Vagina (tissue), 2 donors: Measurements from ENCODE around the gene AKAP13.
"Not testable (repeated sequence)": the region's sequence is repeated elsewhere in the genome, so short reads cannot be mapped to it uniquely, and the experiment has no call there.

Source experiments
- POLR2AphosphoS5 ChIP-seq, 2 donors: sonication (generic); formaldehyde crosslinking; IDR thresholded peaks; one replicate each; pipeline ENCODE4 v1.9.0; 2017; ENCODE audit warnings: antibody characterized with exemption in 2 of 2, mild to moderate bottlenecking in 2 of 2, low read depth in 1 of 2; ENCODE audit not compliant: insufficient read depth in 1 of 2
- TF ChIP-seq, protein P1 (sequence below), 3 experiments: fragments of 450-650 bp in 2 of 3; fragments of 200-600 bp in 1 of 3; sonication (generic) in 1 of 3; IDR thresholded peaks; one replicate each; pipeline ENCODE4 v1.5.1; 2017 to 2019; ENCODE audit warnings: antibody characterized with exemption in 3 of 3, mild to moderate bottlenecking in 2 of 3, moderate library complexity in 2 of 3

DNA sequence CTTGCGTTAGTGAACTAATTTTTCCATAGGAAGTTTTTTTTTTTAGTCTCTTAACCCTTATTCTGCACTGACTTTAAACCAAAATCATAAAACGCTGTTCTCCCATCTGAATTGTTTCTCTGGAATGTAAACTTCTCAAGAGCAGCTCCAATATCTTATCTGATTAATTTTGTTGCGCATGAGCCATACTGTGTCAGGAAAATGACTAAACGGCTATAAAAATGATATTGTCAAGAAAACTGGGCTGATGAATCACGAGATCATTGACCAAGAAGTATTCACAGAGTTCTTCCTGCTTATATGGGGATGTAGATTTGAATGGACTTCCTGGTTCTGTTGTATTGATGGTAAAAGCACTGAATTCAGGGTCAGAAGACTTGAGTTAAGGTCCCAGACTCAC, 37.0 kb upstream of the AKAP13 start:
- TF ChIP-seq, protein P1, sequence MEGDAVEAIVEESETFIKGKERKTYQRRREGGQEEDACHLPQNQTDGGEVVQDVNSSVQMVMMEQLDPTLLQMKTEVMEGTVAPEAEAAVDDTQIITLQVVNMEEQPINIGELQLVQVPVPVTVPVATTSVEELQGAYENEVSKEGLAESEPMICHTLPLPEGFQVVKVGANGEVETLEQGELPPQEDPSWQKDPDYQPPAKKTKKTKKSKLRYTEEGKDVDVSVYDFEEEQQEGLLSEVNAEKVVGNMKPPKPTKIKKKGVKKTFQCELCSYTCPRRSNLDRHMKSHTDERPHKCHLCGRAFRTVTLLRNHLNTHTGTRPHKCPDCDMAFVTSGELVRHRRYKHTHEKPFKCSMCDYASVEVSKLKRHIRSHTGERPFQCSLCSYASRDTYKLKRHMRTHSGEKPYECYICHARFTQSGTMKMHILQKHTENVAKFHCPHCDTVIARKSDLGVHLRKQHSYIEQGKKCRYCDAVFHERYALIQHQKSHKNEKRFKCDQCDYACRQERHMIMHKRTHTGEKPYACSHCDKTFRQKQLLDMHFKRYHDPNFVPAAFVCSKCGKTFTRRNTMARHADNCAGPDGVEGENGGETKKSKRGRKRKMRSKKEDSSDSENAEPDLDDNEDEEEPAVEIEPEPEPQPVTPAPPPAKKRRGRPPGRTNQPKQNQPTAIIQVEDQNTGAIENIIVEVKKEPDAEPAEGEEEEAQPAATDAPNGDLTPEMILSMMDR (IDR thresholded peaks at IDR 0.05): not testable (repeated sequence)
- TF ChIP-seq POLR2AphosphoS5 (IDR thresholded peaks at IDR 0.05; ENCODE audit: insufficient read depth in 1 of 2, low read depth in 1 of 2): peak in 1 of 2 donors; percentile 60
